Breast epithelium (tissue), 3 donors: ENCODE measurements around the gene TRAPPC1.

Experiments used
- CTCF ChIP-seq, 3 donors: fragments of 450-650 bp; IDR thresholded peaks; one replicate each; pipeline ENCODE4 v1.5.1; 2016 to 2017; ENCODE audit warnings: antibody characterized with exemption in 3 of 3, mild to moderate bottlenecking in 3 of 3, moderate library complexity in 3 of 3
- POLR2A ChIP-seq: fragments of 450-650 bp; IDR thresholded peaks from one replicate; pipeline ENCODE4 v1.6.1; 2016; ENCODE audit warnings: antibody characterized with exemption, mild to moderate bottlenecking, moderate library complexity
- POLR2AphosphoS5 ChIP-seq, 3 donors: sonication (generic); formaldehyde crosslinking; IDR thresholded peaks; one replicate each; pipeline ENCODE4 v1.6.1; 2017; ENCODE audit warnings: antibody characterized with exemption in 3 of 3

GRCh38 chr17:7897090-7897489 is 34.7 kb downstream of the TRAPPC1 start:
- TF ChIP-seq CTCF (IDR thresholded peaks at IDR 0.05) (no peak), POLR2A (no peak), POLR2AphosphoS5 (IDR thresholded peaks at IDR 0.05) (no peak)
